H1 (cell line): ENCODE measurements around the gene KCNC4. TPM values are rescaled to one million over a fixed set of nuclear protein-coding genes. Genes with fewer than 3 reads are reported as not detected.

Experiments
- BCL11A ChIP-seq, 2 experiments: IDR thresholded peaks; one replicate each; pipeline ENCODE4 v1.6.1; 2011; ENCODE audit warnings: low read depth in 2 of 2, low read length in 2 of 2, mild to moderate bottlenecking in 2 of 2
- E2F6 ChIP-seq: IDR thresholded peaks from 2 replicates; pipeline ENCODE4 v1.6.1; 2012; ENCODE audit warnings: inconsistent platforms
- polyA plus RNA-seq, 7 experiments: library from polyadenylated mRNA; depleted of rRNA in 3 of 7; stranded (reverse) in 5 of 7; unstranded in 2 of 7; fragments of >200 nt in 5 of 7; fragments of 200-250 nt in 2 of 7; gene quantifications; 1 replicate in 5 of 7; 2 replicates in 1 of 7; 4 replicates in 1 of 7; pipeline versions ENCODE4 v1.2.1 to v1.2.3, GENCODE V29; 2011 to 2013; ENCODE audit warnings: missing spikeins in 2 of 7, mixed read lengths in 2 of 7
- total RNA-seq: library from RNA; stranded (reverse); fragmentation: NEBNext Ultra II Directional; extraction: Animal tissue kit (Norgen Biotek cat#: 25700); gene quantifications from 2 replicates; pipeline ENCODE4 v1.2.1, GENCODE V29; 2021

Gene KCNC4
- total and polyA plus RNA-seq, 2 of the 8 experiments (the other 6 are each of a cell fraction or from before 2014, with no cell fraction given): 8.1 to 11.2 TPM

- no peak for TF ChIP-seq E2F6
- TF ChIP-seq BCL11A (IDR thresholded peaks at IDR 0.05; ENCODE audit: low read depth in 2 of 2, low read length in 2 of 2): no peak
These were observed 11.0 kb downstream of the KCNC4 start (continued) for GRCh38 chr1:110221119-110221518.
